ENCODE measurements around the gene C22orf23. TPM values are rescaled to one million over a fixed set of nuclear protein-coding genes. Genes with fewer than 3 reads are reported as not detected.

C22orf23 gene
- total RNA-seq, 8 experiments from 2014 or later: 0.63 to 4.3 (median 2.1) TPM

DNA sequence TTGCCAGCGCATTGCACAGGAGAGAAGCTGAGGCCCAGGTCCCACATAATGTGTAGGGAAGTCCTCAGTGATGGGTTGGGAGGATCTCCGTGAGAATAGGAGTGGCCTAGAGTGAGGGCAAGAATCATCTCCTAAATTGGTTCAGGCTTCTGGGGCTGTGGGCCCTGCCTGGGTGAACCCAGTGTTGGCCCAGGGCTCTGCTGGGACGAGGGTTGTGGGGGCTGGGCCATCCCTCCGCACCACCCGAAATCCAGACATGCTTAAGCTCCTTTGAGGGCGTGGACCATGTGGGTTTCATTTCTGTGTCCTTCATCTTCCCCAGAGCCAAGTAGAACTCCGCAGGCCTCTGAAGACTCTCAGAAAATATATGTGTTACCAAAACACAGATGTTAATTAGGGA, 43.6 kb downstream of the C22orf23 start:
- Histone ChIP-seq H3K4me3 (no peak overlapping the region), H3K27ac (no peak overlapping the region), H3K4me1 (replicated peaks in 1 of 2) (peaks cover 39 to 40% of the 10 kb centered on the region in 2 donors)
- 31 to 100% (median 93%) methylated on average over 1 to 5 of the region's 7 CpGs; no CpG with 5 or more reads in 6 of the 10 experiments for WGBS, 10 experiments
- peak in 1 of 8 experiments; percentile 2 for ATAC-seq (replicated peaks in 6 of 8)
- in situ Hi-C loops (cut with MboI; ENCODE audit: low pct_unique_long_range_greater_than_20kb in 2 of 9, low sequenced_read_pairs in 9 of 9, unreplicated experiment in 9 of 9): no loop called here

- no peak for ATAC-seq (replicated peaks in 6 of 8)
- H3K27ac ChIP-seq: peak overlapping the region in 1 of 2 donors; percentile 90
- peaks cover 45 to 46% of the 10 kb centered on the region in 2 donors for H3K4me1 ChIP-seq (replicated peaks in 1 of 2)
- in situ Hi-C loops (cut with MboI; ENCODE audit: low pct_unique_long_range_greater_than_20kb in 2 of 9, low sequenced_read_pairs in 9 of 9, unreplicated experiment in 9 of 9): no loop called here
- 8 to 100% (median 59%) methylated on average over 1 to 13 of the region's 19 CpGs for WGBS, 10 experiments
- H3K4me3 ChIP-seq: peak overlapping the region; percentile 54 to 77 (median 72)
These were observed 46.1 kb downstream of the C22orf23 start for GRCh38 chr22:37907036-37907954.

DNA sequence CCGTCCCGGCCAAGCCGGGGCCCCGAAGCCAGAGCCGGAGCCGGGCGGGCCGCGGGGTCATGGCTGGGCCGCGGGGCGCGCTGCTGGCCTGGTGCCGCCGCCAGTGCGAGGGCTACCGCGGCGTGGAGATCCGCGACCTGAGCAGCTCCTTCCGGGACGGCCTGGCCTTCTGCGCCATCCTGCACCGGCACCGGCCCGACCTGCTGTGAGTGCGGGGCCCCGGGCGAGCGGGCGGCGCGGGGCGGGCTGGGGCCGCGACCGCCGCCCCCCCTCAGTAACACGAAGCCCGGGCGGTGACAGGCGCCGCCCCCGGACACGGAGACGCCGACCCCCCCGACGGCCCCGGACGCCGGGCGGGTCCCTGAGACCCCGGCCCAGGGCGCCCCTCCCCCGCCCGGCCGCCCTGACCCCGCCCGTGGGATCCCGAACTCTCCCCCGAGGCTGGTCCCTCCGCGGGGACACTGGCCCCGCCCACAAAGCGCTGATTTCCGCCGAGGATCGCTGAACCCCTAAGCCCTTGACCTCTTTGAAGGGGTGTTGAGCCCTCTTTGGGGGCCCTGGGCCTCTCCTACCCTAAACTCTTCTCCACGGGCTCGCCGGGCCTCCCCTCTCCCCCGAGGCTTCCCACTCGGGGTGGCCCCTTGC, 46.9 kb downstream of the C22orf23 start:
- Histone ChIP-seq H3K27ac (peak overlapping the region; percentile 84 to 90), H3K4me1 (replicated peaks in 1 of 2) (peaks cover 41 to 43% of the 10 kb centered on the region in 2 donors), H3K4me3 (peak overlapping the region; percentile 54 to 77 (median 72))
- in situ Hi-C loops (cut with MboI; ENCODE audit: low pct_unique_long_range_greater_than_20kb in 2 of 9, low sequenced_read_pairs in 9 of 9, unreplicated experiment in 9 of 9): no loop called here
- ATAC-seq (replicated peaks in 6 of 8): peak; percentile 2 to 54 (median 4)
- WGBS, 10 experiments: 0% methylated on average over 1 to 8 of the region's 75 CpGs; no CpG with 5 or more reads in 8 of the 10 experiments

DNA sequence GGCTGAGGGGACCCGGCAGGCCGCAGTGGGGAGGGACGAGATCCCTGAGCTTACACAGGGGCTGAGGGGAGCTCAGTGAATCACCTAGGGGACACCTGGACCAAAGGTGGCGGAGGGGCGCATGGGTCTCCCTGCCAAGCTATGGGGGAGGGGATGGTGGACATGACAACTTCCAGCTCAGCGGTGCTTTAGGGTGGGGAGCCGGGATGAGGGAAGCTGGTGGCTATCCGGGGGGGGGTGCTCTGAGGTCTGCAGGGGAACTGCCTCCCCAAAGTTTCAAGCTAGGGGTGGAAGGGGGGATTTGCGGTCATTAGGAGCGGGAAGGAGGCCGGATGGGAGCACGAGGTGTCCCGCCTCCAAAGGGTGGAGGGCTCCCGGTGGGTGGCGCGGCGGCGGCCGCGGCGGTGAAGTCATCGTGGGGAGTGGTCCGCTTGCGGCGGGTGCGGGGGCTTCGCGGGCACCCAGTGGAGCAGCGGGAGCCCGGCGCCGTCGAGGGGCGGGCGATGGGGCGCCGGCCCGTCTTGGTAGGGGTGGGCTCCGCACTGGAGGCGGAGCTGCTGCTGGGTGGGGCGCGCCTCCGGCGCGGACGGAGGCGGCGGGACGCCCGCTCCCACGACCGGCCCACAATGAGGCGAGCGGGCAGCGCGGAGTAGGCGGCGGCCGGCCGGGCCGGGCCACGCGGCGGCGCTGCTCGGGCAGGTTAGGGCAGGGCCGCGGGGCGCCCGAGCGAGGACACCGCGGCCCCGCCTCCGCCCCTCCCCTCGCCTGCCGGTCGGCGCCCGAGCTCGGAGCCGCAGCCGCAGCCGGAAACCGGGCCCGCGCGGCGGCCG, 47.7 kb downstream of the C22orf23 start, which contains the start of gene MICALL1:
MICALL1 (plus strand) TSS at position 764 of the 830 bp plus-strand sequence. CDS start 126 bp downstream, outside the sequence.
- ATAC-seq (replicated peaks in 6 of 8): peak; percentile 66 to 94 (median 72)
- peak within 1 kb of the TSS; percentile 84 to 90 for H3K27ac ChIP-seq

DNA sequence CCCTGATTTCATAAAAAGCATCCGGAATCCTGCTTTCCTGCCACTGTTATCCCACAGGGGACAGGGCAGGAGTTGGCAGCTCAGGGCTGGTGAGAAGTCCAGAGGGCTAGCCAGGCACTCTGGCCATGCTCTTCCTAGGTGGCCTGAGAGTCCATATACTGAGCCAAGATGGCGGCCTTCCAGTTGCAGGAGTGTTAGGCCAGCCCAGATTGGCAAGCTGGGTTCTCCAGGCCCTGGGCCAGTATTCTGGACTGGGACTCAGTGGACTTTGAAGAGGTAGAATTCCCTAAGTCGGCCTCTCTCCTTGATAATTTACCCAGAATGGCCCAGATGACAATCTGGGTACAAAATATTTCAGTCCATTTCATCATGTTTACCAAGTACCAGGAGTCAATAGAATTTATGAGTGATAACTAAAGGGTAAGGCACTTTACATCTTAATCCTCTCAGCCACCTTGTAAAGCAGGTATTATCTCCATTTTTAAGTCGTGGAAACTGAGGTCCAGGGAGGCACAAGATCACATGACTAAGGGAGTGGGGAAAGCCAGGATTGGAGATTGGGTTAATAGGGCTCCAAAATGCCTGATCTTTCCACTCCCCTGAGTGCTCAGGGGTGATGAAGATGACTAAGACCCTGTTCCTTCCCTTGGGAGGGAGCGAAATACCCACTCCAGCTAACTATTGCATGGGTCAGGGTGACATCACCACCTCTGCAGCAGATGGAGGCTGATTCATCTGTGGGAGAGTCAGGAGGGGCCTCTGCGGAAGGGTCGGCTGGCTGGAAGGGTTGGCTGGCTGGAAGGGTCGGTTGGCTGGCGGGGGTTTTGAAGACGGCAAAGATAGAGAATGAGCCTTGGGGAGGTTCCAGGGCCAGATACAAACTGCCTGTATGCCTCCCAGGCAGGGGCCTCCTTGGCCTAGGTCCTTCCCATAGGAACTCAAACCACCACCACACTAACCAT, 48.5 kb downstream of the C22orf23 start:
- H3K27ac ChIP-seq: peak overlapping the region; percentile 84 to 90
- ATAC-seq (replicated peaks in 6 of 8): peak in 7 of 8 experiments; percentile 47 to 85 (median 81)
- in situ Hi-C loops (cut with MboI; ENCODE audit: low pct_unique_long_range_greater_than_20kb in 2 of 9, low sequenced_read_pairs in 9 of 9, unreplicated experiment in 9 of 9): no loop called here
- H3K4me3 ChIP-seq: peak overlapping the region in 3 of 5 donors; percentile 54 to 73 (median 58)
- peaks cover 25 to 27% of the 10 kb centered on the region in 2 donors for H3K4me1 ChIP-seq (replicated peaks in 1 of 2)
- 19 to 100% (median 75%) methylated on average over 1 to 9 of the region's 10 CpGs; no CpG with 5 or more reads in 2 of the 10 experiments for WGBS, 10 experiments

More for the DNA sequence above, 47.7 kb downstream of the C22orf23 start, which contains the start of gene MICALL1:
- Histone ChIP-seq H3K4me3 (peak within 1 kb of the TSS; percentile 54 to 77 (median 72)), H3K4me1 (replicated peaks in 1 of 2) (peaks cover 34 to 36% of the 10 kb centered on the region in 2 donors)
- in situ Hi-C loops (cut with MboI; ENCODE audit: low pct_unique_long_range_greater_than_20kb in 2 of 9, low sequenced_read_pairs in 9 of 9, unreplicated experiment in 9 of 9): no loop called here
- WGBS, 10 experiments: no CpG with 5 or more reads among the region's 90 CpGs

- 60 to 74% (median 68%) methylated on average over 1 to 7 of the region's 9 CpGs; no CpG with 5 or more reads in 6 of the 10 experiments for WGBS, 10 experiments
- peak; percentile 23 to 83 (median 50) for ATAC-seq (replicated peaks in 6 of 8)
- Histone ChIP-seq H3K4me1 (replicated peaks in 1 of 2) (peaks cover 5 to 17% of the 10 kb centered on the region in 2 donors), H3K4me3 (no peak overlapping the region), H3K27ac (no peak overlapping the region)
- in situ Hi-C loops (cut with MboI; ENCODE audit: low pct_unique_long_range_greater_than_20kb in 2 of 9, low sequenced_read_pairs in 9 of 9, unreplicated experiment in 9 of 9): no loop called here
These were observed 54.8 kb downstream of the C22orf23 start for GRCh38 chr22:37898441-37899181.

- 93% methylated on average over 2 of the region's 2 CpGs; no CpG with 5 or more reads in 9 of the 10 experiments for WGBS, 10 experiments
These were observed 55.6 kb downstream of the C22orf23 start for GRCh38 chr22:37897807-37898206.

GRCh38 chr22:37896939-37897338, 56.5 kb downstream of the C22orf23 start:
- Histone ChIP-seq H3K27ac (no peak overlapping the region), H3K4me1 (replicated peaks in 1 of 2) (peaks cover 5 to 17% of the 10 kb centered on the region in 2 donors), H3K4me3 (no peak overlapping the region)
- no peak for ATAC-seq (replicated peaks in 6 of 8)
- in situ Hi-C loops (cut with MboI; ENCODE audit: low pct_unique_long_range_greater_than_20kb in 2 of 9, low sequenced_read_pairs in 9 of 9, unreplicated experiment in 9 of 9): no loop called here
- WGBS, 10 experiments: 40 to 100% (median 89%) methylated on average over 1 to 3 of the region's 3 CpGs; no CpG with 5 or more reads in 4 of the 10 experiments

More at GRCh38 chr22:37897807-37898206, 55.6 kb downstream of the C22orf23 start:
- no peak overlapping the region for H3K4me3 ChIP-seq
- H3K4me1 ChIP-seq (replicated peaks in 1 of 2): peaks cover 5 to 17% of the 10 kb centered on the region in 2 donors
- H3K27ac ChIP-seq: no peak overlapping the region
- ATAC-seq (replicated peaks in 6 of 8): peak in 1 of 8 experiments; percentile 10
- in situ Hi-C loops (cut with MboI; ENCODE audit: low pct_unique_long_range_greater_than_20kb in 2 of 9, low sequenced_read_pairs in 9 of 9, unreplicated experiment in 9 of 9): no loop called here

- peak in 6 of 8 experiments; percentile 10 to 50 (median 30) for ATAC-seq (replicated peaks in 6 of 8)
- WGBS, 10 experiments: 73 to 92% (median 86%) methylated on average over 1 to 4 of the region's 5 CpGs; no CpG with 5 or more reads in 3 of the 10 experiments
- Histone ChIP-seq H3K27ac (no peak overlapping the region), H3K4me1 (replicated peaks in 1 of 2) (peaks cover 5 to 17% of the 10 kb centered on the region in 2 donors), H3K4me3 (no peak overlapping the region)
- in situ Hi-C loops (cut with MboI; ENCODE audit: low pct_unique_long_range_greater_than_20kb in 2 of 9, low sequenced_read_pairs in 9 of 9, unreplicated experiment in 9 of 9): no loop called here
These were observed 57.2 kb downstream of the C22orf23 start for GRCh38 chr22:37896181-37896592.

GRCh38 chr22:37894939-37895670, 58.3 kb downstream of the C22orf23 start:
- Histone ChIP-seq H3K27ac (no peak overlapping the region), H3K4me3 (no peak overlapping the region), H3K4me1 (replicated peaks in 1 of 2) (peaks cover 5 to 17% of the 10 kb centered on the region in 2 donors)
- peak in 4 of 8 experiments; percentile 25 to 40 (median 34) for ATAC-seq (replicated peaks in 6 of 8)
- in situ Hi-C loops (cut with MboI; ENCODE audit: low pct_unique_long_range_greater_than_20kb in 2 of 9, low sequenced_read_pairs in 9 of 9, unreplicated experiment in 9 of 9): no loop called here
- 38 to 90% (median 52%) methylated on average over 1 to 6 of the region's 8 CpGs; no CpG with 5 or more reads in 1 of the 10 experiments for WGBS, 10 experiments
